ENCODE data around the gene TINCR.

GRCh38 chr19:5530701-5531100 is 37.1 kb downstream of the TINCR start:
- TF ChIP-seq, protein P1, sequence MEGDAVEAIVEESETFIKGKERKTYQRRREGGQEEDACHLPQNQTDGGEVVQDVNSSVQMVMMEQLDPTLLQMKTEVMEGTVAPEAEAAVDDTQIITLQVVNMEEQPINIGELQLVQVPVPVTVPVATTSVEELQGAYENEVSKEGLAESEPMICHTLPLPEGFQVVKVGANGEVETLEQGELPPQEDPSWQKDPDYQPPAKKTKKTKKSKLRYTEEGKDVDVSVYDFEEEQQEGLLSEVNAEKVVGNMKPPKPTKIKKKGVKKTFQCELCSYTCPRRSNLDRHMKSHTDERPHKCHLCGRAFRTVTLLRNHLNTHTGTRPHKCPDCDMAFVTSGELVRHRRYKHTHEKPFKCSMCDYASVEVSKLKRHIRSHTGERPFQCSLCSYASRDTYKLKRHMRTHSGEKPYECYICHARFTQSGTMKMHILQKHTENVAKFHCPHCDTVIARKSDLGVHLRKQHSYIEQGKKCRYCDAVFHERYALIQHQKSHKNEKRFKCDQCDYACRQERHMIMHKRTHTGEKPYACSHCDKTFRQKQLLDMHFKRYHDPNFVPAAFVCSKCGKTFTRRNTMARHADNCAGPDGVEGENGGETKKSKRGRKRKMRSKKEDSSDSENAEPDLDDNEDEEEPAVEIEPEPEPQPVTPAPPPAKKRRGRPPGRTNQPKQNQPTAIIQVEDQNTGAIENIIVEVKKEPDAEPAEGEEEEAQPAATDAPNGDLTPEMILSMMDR (IDR thresholded peaks at IDR 0.05), result no peak
- no peak for TF ChIP-seq POLR2A (IDR thresholded peaks at IDR 0.05)

Measured in lower leg skin (tissue), 3 donors.